Keratinocyte (primary cell): ENCODE data around the gene KIF5A. TPM values are rescaled to one million over a fixed set of nuclear protein-coding genes. Genes with fewer than 3 reads are reported as not detected.

Source experiments
- DNase-seq: peaks from one replicate; pipeline ENCODE4 v3.0.0-alpha.2; 2011; ENCODE audit warnings: low read depth, missing footprints, low spot score
- FAIRE-seq: peaks from 2 replicates; lab custom pipeline; 2011; peaks lifted over from hg19 to GRCh38; lab: Jason Lieb, UNC
- H2AFZ ChIP-seq: 2 replicates; pipeline ENCODE4 v1.6.0; 2012; ENCODE audit warnings: low read length, control low read depth, inconsistent platforms; ENCODE audit not compliant: control insufficient read depth
- H3K27ac ChIP-seq: 2 replicates; pipeline ENCODE4 v1.5.1; 2011; ENCODE audit warnings: low read length; ENCODE audit not compliant: control insufficient read depth, insufficient read depth
- H3K27me3 ChIP-seq: 3 replicates; pipeline ENCODE4 v1.6.0; 2011; ENCODE audit warnings: low read length; ENCODE audit not compliant: control insufficient read depth, insufficient read depth; ENCODE audit errors: extremely low read depth
- H3K36me3 ChIP-seq, 2 experiments: 2 replicates in 1 of 2; 3 replicates in 1 of 2; pipeline ENCODE4 v1.5.1; 2011; ENCODE audit warnings: low read length in 2 of 2, mild to moderate bottlenecking in 1 of 2; ENCODE audit not compliant: control insufficient read depth in 2 of 2, insufficient read depth in 2 of 2; ENCODE audit errors: extremely low read depth in 1 of 2
- H3K4me1 ChIP-seq: 3 replicates; pipeline ENCODE4 v1.5.1; 2011; ENCODE audit warnings: low read length; ENCODE audit not compliant: control insufficient read depth, insufficient read depth; ENCODE audit errors: extremely low read depth
- H3K4me2 ChIP-seq: 3 replicates; pipeline ENCODE4 v1.6.0; 2011; ENCODE audit warnings: low read depth, low read length; ENCODE audit not compliant: control insufficient read depth, insufficient read depth; ENCODE audit errors: extremely low read depth
- H3K4me3 ChIP-seq, 3 experiments: fragments of 200-600 bp in 1 of 3; sonication (generic) in 1 of 3; 2 replicates in 2 of 3; 3 replicates in 1 of 3; pipeline ENCODE4 v1.5.1; 2011 to 2016; ENCODE audit warnings: low read length in 3 of 3, mild to moderate bottlenecking in 3 of 3, control low read depth in 2 of 3, inconsistent platforms in 1 of 3, low read depth in 1 of 3, mixed read lengths in 1 of 3, mixed run types in 1 of 3, moderate library complexity in 1 of 3; ENCODE audit not compliant: control insufficient read depth in 2 of 3, insufficient read depth in 2 of 3; ENCODE audit errors: extremely low read depth in 1 of 3
- H3K79me2 ChIP-seq: 2 replicates; pipeline ENCODE4 v1.6.0; 2012; ENCODE audit warnings: low read length; ENCODE audit not compliant: control insufficient read depth, insufficient read depth
- H3K9ac ChIP-seq: 3 replicates; pipeline ENCODE4 v1.6.0; 2011; ENCODE audit warnings: low read length; ENCODE audit not compliant: control insufficient read depth, insufficient read depth; ENCODE audit errors: extremely low read depth
- H3K9me1 ChIP-seq: 3 replicates; pipeline ENCODE4 v1.6.0; 2011; ENCODE audit warnings: low read length; ENCODE audit not compliant: control insufficient read depth, insufficient read depth; ENCODE audit errors: extremely low read depth
- H3K9me3 ChIP-seq: 2 replicates; pipeline ENCODE4 v1.5.1; 2012; ENCODE audit warnings: low read depth, low read length; ENCODE audit not compliant: control insufficient read depth
- H4K20me1 ChIP-seq: 3 replicates; pipeline ENCODE4 v1.6.0; 2011; ENCODE audit warnings: low read length; ENCODE audit not compliant: control insufficient read depth, insufficient read depth; ENCODE audit errors: extremely low read depth
- EZH2 ChIP-seq: IDR thresholded peaks from one replicate; pipeline ENCODE4 v1.6.1; 2012; ENCODE audit warnings: inconsistent platforms, mild to moderate bottlenecking, low read length, moderate library complexity
- dilution Hi-C: fragments of 300-500 bp; cut with MboI; formaldehyde crosslinking; loops from one replicate; pipeline ENCODE4 v1.7.0; 2020; ENCODE audit warnings: low sequenced_read_pairs; ENCODE audit not compliant: extremely low pct_ligation_motif_present
- polyA plus RNA-seq, 5 experiments: library from polyadenylated mRNA; depleted of rRNA in 3 of 5; stranded (reverse) in 3 of 5; stranded (forward) in 1 of 5; unstranded in 1 of 5; fragments of >200 nt; gene quantifications; 1 replicate in 1 of 5; 2 replicates in 3 of 5; 3 replicates in 1 of 5; pipeline versions ENCODE4 v1.2.1 to v1.2.3, GENCODE V29; 2011 to 2012; ENCODE audit warnings: missing spikeins in 2 of 5, low read depth in 1 of 5, low replicate concordance in 1 of 5
- TF ChIP-seq, protein P1 (sequence below), 3 experiments: IDR thresholded peaks in 1 of 3; conservative IDR thresholded peaks in 1 of 3; optimal IDR thresholded peaks in 1 of 3; 2 replicates in 2 of 3; 3 replicates in 1 of 3; pipeline versions ENCODE3 to v1.5.1; 2011; ENCODE audit warnings: low read length in 3 of 3, mild to moderate bottlenecking in 3 of 3, moderate library complexity in 2 of 3, control low read depth in 1 of 3, inconsistent platforms in 1 of 3; ENCODE audit not compliant: insufficient read depth in 2 of 3; ENCODE audit errors: extremely low read depth in 1 of 3

KIF5A gene
- polyA plus RNA-seq, 1 donor (not counting 4 experiments of a cell fraction or from before 2014, with no cell fraction given): 0.05 TPM

DNA sequence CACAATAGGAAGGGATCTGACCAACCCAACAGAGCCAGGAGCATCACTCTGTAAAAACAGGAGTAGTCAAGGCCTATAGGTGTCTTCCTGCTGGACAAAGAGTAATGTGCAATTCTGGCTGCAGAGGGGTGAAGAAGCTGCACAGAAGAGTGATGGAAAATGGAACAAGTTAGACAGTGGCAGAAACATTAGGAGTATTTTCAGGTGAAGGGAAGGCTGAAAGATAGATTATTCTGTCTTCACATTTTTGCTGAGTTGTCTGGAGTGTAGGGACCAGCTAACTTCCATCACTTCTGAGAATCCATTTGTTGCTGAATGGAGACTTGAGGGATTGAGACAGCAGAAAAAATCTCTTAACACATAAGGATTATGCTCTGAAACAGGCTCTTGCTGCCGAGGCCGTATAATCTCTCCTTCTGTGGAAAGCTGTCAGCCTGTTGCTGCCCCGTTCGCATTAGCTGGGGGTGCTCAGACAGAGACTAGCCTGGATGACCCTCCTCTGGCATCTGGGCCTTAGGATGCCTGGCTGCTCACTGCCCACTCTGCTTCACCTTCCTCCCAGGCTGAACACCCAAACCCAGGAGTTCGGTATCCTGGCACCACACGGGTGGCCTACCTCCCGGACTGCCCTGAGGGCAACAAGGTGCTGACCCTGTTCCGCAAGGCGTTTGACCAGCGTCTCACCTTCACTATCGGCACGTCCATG lies 58.3 kb downstream of the KIF5A start:
- Histone ChIP-seq H3K9ac (no peak overlapping the region), H3K79me2 (no peaks in the 10 kb centered on the region), H3K4me1 (peaks cover 15% of the 10 kb centered on the region), H3K4me2 (no peak overlapping the region), H4K20me1 (no peaks in the 10 kb centered on the region), H3K27ac (no peak overlapping the region), H2AFZ (no peak overlapping the region), H3K4me3 (no peak overlapping the region), H3K36me3 (no peaks in the 10 kb centered on the region), H3K9me3 (no peaks in the 10 kb centered on the region), H3K9me1 (no peaks in the 10 kb centered on the region), H3K27me3 (peaks cover 46% of the 10 kb centered on the region)
- dilution Hi-C loops: no loop called here
- FAIRE-seq (no peak), DNase-seq (no peak)
- TF ChIP-seq, protein P1, sequence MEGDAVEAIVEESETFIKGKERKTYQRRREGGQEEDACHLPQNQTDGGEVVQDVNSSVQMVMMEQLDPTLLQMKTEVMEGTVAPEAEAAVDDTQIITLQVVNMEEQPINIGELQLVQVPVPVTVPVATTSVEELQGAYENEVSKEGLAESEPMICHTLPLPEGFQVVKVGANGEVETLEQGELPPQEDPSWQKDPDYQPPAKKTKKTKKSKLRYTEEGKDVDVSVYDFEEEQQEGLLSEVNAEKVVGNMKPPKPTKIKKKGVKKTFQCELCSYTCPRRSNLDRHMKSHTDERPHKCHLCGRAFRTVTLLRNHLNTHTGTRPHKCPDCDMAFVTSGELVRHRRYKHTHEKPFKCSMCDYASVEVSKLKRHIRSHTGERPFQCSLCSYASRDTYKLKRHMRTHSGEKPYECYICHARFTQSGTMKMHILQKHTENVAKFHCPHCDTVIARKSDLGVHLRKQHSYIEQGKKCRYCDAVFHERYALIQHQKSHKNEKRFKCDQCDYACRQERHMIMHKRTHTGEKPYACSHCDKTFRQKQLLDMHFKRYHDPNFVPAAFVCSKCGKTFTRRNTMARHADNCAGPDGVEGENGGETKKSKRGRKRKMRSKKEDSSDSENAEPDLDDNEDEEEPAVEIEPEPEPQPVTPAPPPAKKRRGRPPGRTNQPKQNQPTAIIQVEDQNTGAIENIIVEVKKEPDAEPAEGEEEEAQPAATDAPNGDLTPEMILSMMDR (optimal IDR thresholded peaks at IDR 0.05 in 1 of 3, IDR thresholded peaks at IDR 0.05 in 1 of 3, conservative IDR thresholded peaks at IDR 0.05 in 1 of 3; ENCODE audit: extremely low read depth in 1 of 3, insufficient read depth in 2 of 3, low read length in 3 of 3): no peak
- no peak for TF ChIP-seq EZH2

DNA sequence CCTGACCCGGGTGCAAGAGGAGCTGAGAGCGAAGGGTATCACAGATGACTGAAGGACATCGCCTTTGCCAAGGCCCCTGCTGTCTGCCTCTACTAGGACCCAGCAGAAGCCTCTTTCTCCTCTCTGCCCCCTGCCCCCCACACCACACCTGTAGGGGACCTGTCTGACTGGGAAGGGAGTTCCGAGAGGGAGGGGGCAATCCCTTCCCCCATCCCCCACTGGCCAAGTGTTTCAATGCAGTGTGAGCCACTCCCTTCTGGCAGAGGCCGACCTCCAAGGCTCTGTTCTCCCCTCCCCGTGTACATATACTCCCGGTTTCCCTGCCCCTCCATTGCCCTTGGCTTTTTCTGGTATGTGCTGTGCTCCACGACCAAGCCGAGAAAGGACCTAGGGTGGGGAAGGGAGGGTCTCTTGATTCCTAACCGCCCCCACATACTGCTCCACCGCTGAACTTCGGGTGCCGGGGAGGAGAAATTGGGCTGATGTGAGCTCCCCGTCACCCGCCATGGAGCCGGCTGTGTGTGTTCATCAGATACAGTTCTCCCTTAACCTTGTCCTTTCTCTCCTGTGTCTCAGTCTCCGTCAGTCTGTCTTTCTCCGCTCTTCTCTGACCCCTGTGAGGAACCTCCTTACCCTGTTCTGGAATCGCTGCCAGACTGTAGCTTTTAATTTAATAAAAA lies 59.4 kb downstream of the KIF5A start:
- FAIRE-seq (no peak), DNase-seq (no peak)
- no peak overlapping the region for H3K4me3 ChIP-seq
- H3K9me3 ChIP-seq: no peaks in the 10 kb centered on the region
- peaks cover 6% of the 10 kb centered on the region for H3K4me1 ChIP-seq
- no peaks in the 10 kb centered on the region for H3K79me2 ChIP-seq
- dilution Hi-C loops: no loop called here
- H4K20me1 ChIP-seq: no peaks in the 10 kb centered on the region
- H3K27ac ChIP-seq: no peak overlapping the region
- TF ChIP-seq, protein P1 (optimal IDR thresholded peaks at IDR 0.05 in 1 of 3, IDR thresholded peaks at IDR 0.05 in 1 of 3, conservative IDR thresholded peaks at IDR 0.05 in 1 of 3; ENCODE audit: extremely low read depth in 1 of 3, insufficient read depth in 2 of 3, low read length in 3 of 3): no peak
- no peak for TF ChIP-seq EZH2
- H3K27me3 ChIP-seq: peaks cover 56% of the 10 kb centered on the region
- H3K9ac ChIP-seq: no peak overlapping the region
- no peaks in the 10 kb centered on the region for H3K36me3 ChIP-seq
- no peak overlapping the region for H2AFZ ChIP-seq
- no peaks in the 10 kb centered on the region for H3K9me1 ChIP-seq
- no peak overlapping the region for H3K4me2 ChIP-seq
